HFFc6 (cell line): ENCODE results near the gene ITGAD. TPM values are rescaled to one million over a fixed set of nuclear protein-coding genes. Genes with fewer than 3 reads are reported as not detected.

Experiments
- DNase-seq: peaks from one replicate; pipeline ENCODE4 v3.0.0-alpha.2; 2018
- H3K27ac Mint-ChIP-seq: 2 replicates; pipeline ENCODE4 v1.8.0; 2020; ENCODE audit warnings: mild to moderate bottlenecking, mixed read lengths
- H3K27me3 Mint-ChIP-seq: 2 replicates; pipeline ENCODE4 v1.8.0; 2021; ENCODE audit warnings: mild to moderate bottlenecking, moderate library complexity, mixed read lengths; ENCODE audit not compliant: insufficient read depth
- H3K36me3 Mint-ChIP-seq: 2 replicates; pipeline ENCODE4 v1.8.0; 2021; ENCODE audit warnings: low read depth, mixed read lengths
- H3K4me1 Mint-ChIP-seq: 2 replicates; pipeline ENCODE4 v1.8.0; 2020; ENCODE audit warnings: low read depth, mixed read lengths
- H3K4me3 Mint-ChIP-seq: 2 replicates; pipeline ENCODE4 v1.8.0; 2020; ENCODE audit warnings: mild to moderate bottlenecking, moderate library complexity, mixed read lengths
- H3K9me3 Mint-ChIP-seq: 2 replicates; pipeline ENCODE4 v1.8.0; 2020; ENCODE audit warnings: mild to moderate bottlenecking, mixed read lengths
- total RNA-seq, 6 experiments: library from RNA; stranded (reverse); fragmentation: NEBNext Ultra II Directional; extraction: Animal tissue kit (Norgen Biotek cat#: 25700); gene quantifications; 2 replicates in 1 of 6; 3 replicates in 5 of 6; pipeline ENCODE4 v1.2.3, GENCODE V29; 2021
- TF ChIP-seq, protein P1 (sequence below): fragments of 200-600 bp; sonication (generic); IDR thresholded peaks from 2 replicates; pipeline ENCODE4 v1.5.0; 2021; ENCODE audit warnings: antibody characterized with exemption, mild to moderate bottlenecking

ITGAD gene
- total RNA-seq, 6 experiments from 2014 or later, result not detected

GRCh38 chr16:31453255-31454204 lies 60.4 kb downstream of the ITGAD start:
- H3K27ac Mint-ChIP-seq, result peak overlapping the region; percentile 93
- H3K4me3 Mint-ChIP-seq, result peak overlapping the region; percentile 67
- H3K27me3 Mint-ChIP-seq, result no peaks in the 10 kb centered on the region; the same call in 1 of the 2 replicates
- H3K9me3 Mint-ChIP-seq, result no peaks in the 10 kb centered on the region
- peaks cover 62% of the 10 kb centered on the region for H3K4me1 Mint-ChIP-seq
- DNase-seq, result peak; percentile 19
- H3K36me3 Mint-ChIP-seq, result no peaks in the 10 kb centered on the region; the same call in 1 of the 2 replicates
- TF ChIP-seq, protein P1, sequence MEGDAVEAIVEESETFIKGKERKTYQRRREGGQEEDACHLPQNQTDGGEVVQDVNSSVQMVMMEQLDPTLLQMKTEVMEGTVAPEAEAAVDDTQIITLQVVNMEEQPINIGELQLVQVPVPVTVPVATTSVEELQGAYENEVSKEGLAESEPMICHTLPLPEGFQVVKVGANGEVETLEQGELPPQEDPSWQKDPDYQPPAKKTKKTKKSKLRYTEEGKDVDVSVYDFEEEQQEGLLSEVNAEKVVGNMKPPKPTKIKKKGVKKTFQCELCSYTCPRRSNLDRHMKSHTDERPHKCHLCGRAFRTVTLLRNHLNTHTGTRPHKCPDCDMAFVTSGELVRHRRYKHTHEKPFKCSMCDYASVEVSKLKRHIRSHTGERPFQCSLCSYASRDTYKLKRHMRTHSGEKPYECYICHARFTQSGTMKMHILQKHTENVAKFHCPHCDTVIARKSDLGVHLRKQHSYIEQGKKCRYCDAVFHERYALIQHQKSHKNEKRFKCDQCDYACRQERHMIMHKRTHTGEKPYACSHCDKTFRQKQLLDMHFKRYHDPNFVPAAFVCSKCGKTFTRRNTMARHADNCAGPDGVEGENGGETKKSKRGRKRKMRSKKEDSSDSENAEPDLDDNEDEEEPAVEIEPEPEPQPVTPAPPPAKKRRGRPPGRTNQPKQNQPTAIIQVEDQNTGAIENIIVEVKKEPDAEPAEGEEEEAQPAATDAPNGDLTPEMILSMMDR, result no peak

DNA sequence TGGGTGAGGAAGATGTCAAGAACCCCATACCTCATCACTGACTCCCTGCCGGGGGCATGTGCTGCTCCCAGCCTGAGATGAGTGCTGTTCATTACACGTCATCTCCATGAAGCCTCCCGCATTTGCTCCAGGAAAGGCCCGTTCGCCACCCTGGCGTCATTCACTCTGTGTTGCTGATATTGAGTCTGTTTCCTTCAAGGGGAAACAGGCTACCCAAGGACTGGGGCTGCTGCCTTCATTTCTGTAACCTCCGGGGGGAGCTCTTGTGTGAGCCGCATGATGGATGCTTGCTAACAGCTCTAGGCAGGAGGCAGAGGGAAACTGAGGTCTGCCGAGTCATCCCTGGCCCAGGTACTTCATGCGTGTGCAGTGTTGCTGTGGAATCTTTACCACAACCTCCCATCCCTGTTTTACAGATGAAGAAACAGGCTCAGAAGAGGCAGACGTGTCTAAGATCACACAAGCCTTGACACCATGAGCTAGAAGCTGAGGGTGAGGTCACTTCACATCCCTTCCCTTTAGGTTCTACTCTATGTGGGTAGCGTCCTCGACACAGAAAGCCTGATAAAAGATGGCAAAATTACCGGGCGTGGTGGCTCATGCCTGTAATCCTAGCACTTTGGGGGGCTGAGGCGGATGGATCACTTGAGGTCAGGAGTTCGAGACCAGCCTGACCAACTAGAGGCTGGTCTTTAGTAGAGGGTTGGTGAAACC lies 62.6 kb downstream of the ITGAD start:
- no peaks in the 10 kb centered on the region; the same call in 1 of the 2 replicates for H3K27me3 Mint-ChIP-seq
- peak overlapping the region; percentile 40; the same call in 1 of the 2 replicates for H3K27ac Mint-ChIP-seq
- H3K9me3 Mint-ChIP-seq, result no peaks in the 10 kb centered on the region
- H3K4me3 Mint-ChIP-seq, result peak overlapping the region; percentile 53
- peaks cover 70% of the 10 kb centered on the region for H3K4me1 Mint-ChIP-seq
- no peaks in the 10 kb centered on the region; the same call in 1 of the 2 replicates for H3K36me3 Mint-ChIP-seq
- DNase-seq, result no peak
- TF ChIP-seq, protein P1, result peak; percentile 65; the same call in 1 of the 2 replicates

DNA sequence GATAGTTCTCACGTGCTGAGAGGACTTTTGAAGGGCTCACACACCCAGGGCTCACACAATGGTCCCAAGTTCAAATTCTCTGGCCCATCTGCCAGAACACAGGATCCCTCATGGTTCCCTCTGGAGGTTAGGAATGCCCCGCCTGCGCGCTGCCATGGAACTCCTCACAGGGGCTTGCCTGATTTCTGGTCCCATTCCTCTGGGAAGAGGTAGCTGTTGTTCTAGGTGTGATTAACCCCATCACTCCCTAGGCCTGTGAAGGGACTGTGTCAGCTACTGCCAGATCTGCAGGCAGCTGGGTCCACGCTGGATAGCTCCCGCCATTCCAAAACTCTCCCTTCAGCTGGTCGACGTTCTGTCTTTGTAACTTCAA lies 63.8 kb downstream of the ITGAD start:
- Mint-ChIP-seq H3K27ac (no peak overlapping the region; the same call in 1 of the 2 replicates), H3K27me3 (no peaks in the 10 kb centered on the region; the same call in none of the 2 replicates), H3K4me1 (peaks cover 67% of the 10 kb centered on the region), H3K4me3 (peak overlapping the region; percentile 94), H3K9me3 (no peaks in the 10 kb centered on the region), H3K36me3 (no peaks in the 10 kb centered on the region; the same call in 1 of the 2 replicates)
- TF ChIP-seq, protein P1, result no peak
- DNase-seq, result no peak

DNA sequence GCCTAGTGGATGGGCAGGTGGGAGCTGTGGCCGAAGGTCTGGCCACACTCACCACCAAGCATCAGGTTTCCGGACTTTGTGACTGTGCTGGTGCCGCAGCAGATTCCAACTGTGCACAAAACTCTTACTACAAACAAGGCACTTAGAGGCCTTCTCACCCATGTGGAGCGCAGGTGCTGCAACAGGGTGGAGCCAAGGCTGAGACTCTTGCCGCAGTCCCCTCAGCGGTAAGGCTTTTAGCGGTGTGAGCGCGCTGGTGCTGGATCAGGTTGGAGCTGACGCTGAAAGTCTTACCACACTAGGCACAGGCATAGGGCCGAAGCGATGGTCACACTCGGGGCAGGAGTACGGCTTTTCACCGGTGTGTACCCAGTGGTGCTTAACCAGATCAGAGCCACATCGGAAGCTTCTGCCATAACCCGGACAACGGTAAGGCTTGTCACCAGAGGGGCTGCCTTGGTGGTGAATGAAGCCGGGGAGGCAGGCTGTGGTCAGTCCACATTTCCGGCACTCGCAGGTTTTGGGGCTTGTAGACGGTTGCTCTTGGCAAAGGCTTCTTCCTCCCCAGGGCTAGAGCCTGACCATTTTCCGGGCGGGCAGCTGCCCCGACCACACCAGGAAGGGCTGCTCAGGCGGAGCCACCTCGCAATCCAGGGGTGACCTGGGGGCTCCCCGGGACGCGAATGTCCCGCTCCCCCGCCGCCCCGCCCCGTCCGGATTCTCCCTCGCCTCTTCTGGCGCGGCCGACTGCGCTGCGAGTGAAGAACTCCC lies 65.1 kb downstream of the ITGAD start:
- DNase-seq, result peak; percentile 21
- no peaks in the 10 kb centered on the region for H3K9me3 Mint-ChIP-seq
- TF ChIP-seq, protein P1, result no peak
- H3K27ac Mint-ChIP-seq, result peak overlapping the region; percentile 96
- H3K4me1 Mint-ChIP-seq, result peaks cover 54% of the 10 kb centered on the region
- H3K4me3 Mint-ChIP-seq, result peak overlapping the region; percentile 94
- no peaks in the 10 kb centered on the region; the same call in 1 of the 2 replicates for H3K27me3 Mint-ChIP-seq
- H3K36me3 Mint-ChIP-seq, result peaks cover 5% of the 10 kb centered on the region; the same call in 1 of the 2 replicates
